GF-D8 (cell line): ENCODE measurements around the gene SPR.

ENCODE experiments used
- DNase-seq: peaks from one replicate; lab custom pipeline; 2025; lab: John Stamatoyannopoulos, UW

SPR gene

GRCh38 chr2:72887032-72887739 is at the start of gene SPR:
TSS of gene SPR (plus strand) at chr2:72887408. CDS start at chr2:72887433, 25 bp downstream.
- peak; percentile 12 for DNase-seq

GRCh38 chr2:72840066-72840465 is 47.1 kb upstream of the SPR start:
- DNase-seq = no peak

- DNase-seq = no peak
Measured at GRCh38 chr2:72841462-72842125, 45.6 kb upstream of the SPR start.

GRCh38 chr2:72843301-72843700 is 43.9 kb upstream of the SPR start:
- no peak for DNase-seq

GRCh38 chr2:72846171-72847095 is 40.8 kb upstream of the SPR start:
- no peak for DNase-seq

GRCh38 chr2:72847534-72848315 is 39.5 kb upstream of the SPR start:
- no peak for DNase-seq

- DNase-seq = no peak
Measured at GRCh38 chr2:72848436-72849137, 38.6 kb upstream of the SPR start.

GRCh38 chr2:72849138-72849462 is 38.1 kb upstream of the SPR start:
- DNase-seq = no peak

GRCh38 chr2:72851333-72851732 is 35.9 kb upstream of the SPR start:
- DNase-seq = no peak

- no peak for DNase-seq
Measured at GRCh38 chr2:72859831-72860262, 27.4 kb upstream of the SPR start.

- peak; percentile 24 for DNase-seq
Measured at GRCh38 chr2:72862239-72862988, 24.8 kb upstream of the SPR start.

- no peak for DNase-seq
Measured at GRCh38 chr2:72863046-72863445, 24.2 kb upstream of the SPR start.

GRCh38 chr2:72864500-72864899 is 22.7 kb upstream of the SPR start:
- DNase-seq = no peak

- DNase-seq = no peak
Measured at GRCh38 chr2:72871060-72871459, 16.1 kb upstream of the SPR start.

- DNase-seq = no peak
Measured at GRCh38 chr2:72871880-72872279, 15.3 kb upstream of the SPR start.

- no peak for DNase-seq
Measured at GRCh38 chr2:72883356-72883962, 3.7 kb upstream of the SPR start.

- DNase-seq = no peak
Measured at GRCh38 chr2:72886505-72887031, 640 bp upstream of the SPR start.

- DNase-seq = peak; percentile 40
Measured at GRCh38 chr2:72887740-72888437, 681 bp downstream of the SPR start.
